Right cardiac atrium (tissue), 5 donors: ENCODE results near the gene SULT1A1. TPM values are rescaled to one million over a fixed set of nuclear protein-coding genes. Genes with fewer than 3 reads are reported as not detected.

Experiments
- polyA plus RNA-seq: library from polyadenylated mRNA; stranded (reverse); fragments of 200-250 nt; gene quantifications from one replicate; pipeline ENCODE4 v1.2.3, GENCODE V29; 2013
- total RNA-seq, 4 donors: library from RNA; stranded (reverse); fragmentation: NEBNext Ultra II Directional; extraction: Animal tissue kit (Norgen Biotek cat#: 25700); gene quantifications; one replicate each; pipeline ENCODE4 v1.2.1, GENCODE V29; 2021
- donor health status: healthy with polysubstance abuse.
- donor health status: DM: no; HTN: yes; CAD: no.
- donor health status: DM: no; HTN: no; CAD: no.
- donor health status: DM: no; HTN: yes; CAD: no; lungs with severe emphysema.
- donor health status: DM: yes; HTN: yes; CAD: no.

SULT1A1 gene
- total and polyA plus RNA-seq, 5 donors, result 18.8 to 29.1 (median 23.3) TPM

Other genes with a start within 250 kb of the SULT1A1 start
- 1 to 10 TPM in 1 of 4 donors, under 1 TPM in 1, not detected in 2; 0.94 to 1.4 TPM for gene NPIPB6, start 246.5 kb downstream of the SULT1A1 start, total RNA-seq
- gene NPIPB6, start 246.5 kb downstream of the SULT1A1 start, polyA plus RNA-seq, result 0.45 TPM
- 10 to 100 TPM; 17.4 to 54.2 (median 28.0) TPM for gene EIF3CL, start 206.2 kb downstream of the SULT1A1 start, total RNA-seq
- 43.7 TPM for gene EIF3CL, start 206.2 kb downstream of the SULT1A1 start, polyA plus RNA-seq
- not detected for gene NPIPB7, start 137.7 kb downstream of the SULT1A1 start, total RNA-seq
- not detected for gene NPIPB7, start 137.7 kb downstream of the SULT1A1 start, polyA plus RNA-seq
- 10 to 100 TPM; 10.0 to 17.9 (median 13.9) TPM for gene CLN3, start 118.0 kb downstream of the SULT1A1 start, total RNA-seq
- gene CLN3, start 118.0 kb downstream of the SULT1A1 start, polyA plus RNA-seq, result 12.4 TPM
- 1 to 10 TPM in 1 of 4 donors, under 1 TPM in 3; 0.37 to 1.0 (median 0.87) TPM for gene APOBR, start 115.4 kb downstream of the SULT1A1 start, total RNA-seq
- 0.68 TPM for gene APOBR, start 115.4 kb downstream of the SULT1A1 start, polyA plus RNA-seq
- not detected for gene IL27, start 103.2 kb downstream of the SULT1A1 start, total RNA-seq
- gene IL27, start 103.2 kb downstream of the SULT1A1 start, polyA plus RNA-seq, result not detected
- gene NUPR1, start 71.1 kb downstream of the SULT1A1 start, total RNA-seq, result 10 to 100 TPM; 63.7 to 69.8 (median 66.3) TPM
- 106 TPM for gene NUPR1, start 71.1 kb downstream of the SULT1A1 start, polyA plus RNA-seq
- 10 to 100 TPM; 13.8 to 21.4 (median 19.1) TPM for gene SGF29, start 56.1 kb downstream of the SULT1A1 start, total RNA-seq
- 18.2 TPM for gene SGF29, start 56.1 kb downstream of the SULT1A1 start, polyA plus RNA-seq
- gene SULT1A2, start 13.0 kb downstream of the SULT1A1 start, total RNA-seq, result 1 to 10 TPM; 2.1 to 3.8 (median 3.0) TPM
- 2.1 TPM for gene SULT1A2, start 13.0 kb downstream of the SULT1A1 start, polyA plus RNA-seq
- under 1 TPM in 2 of 4 donors, not detected in 2; 0.44 to 0.95 TPM for gene NPIPB8, start 28.0 kb upstream of the SULT1A1 start, total RNA-seq
- not detected for gene NPIPB8, start 28.0 kb upstream of the SULT1A1 start, polyA plus RNA-seq
- gene EIF3C, start 101.4 kb upstream of the SULT1A1 start, total RNA-seq, result 100 to 1,000 TPM; 292 to 519 (median 437) TPM
- gene EIF3C, start 101.4 kb upstream of the SULT1A1 start, polyA plus RNA-seq, result 241 TPM
- 1 to 10 TPM in 2 of 4 donors, not detected in 2; 1.3 to 1.6 TPM for gene NPIPB9, start 141.7 kb upstream of the SULT1A1 start, total RNA-seq
- gene NPIPB9, start 141.7 kb upstream of the SULT1A1 start, polyA plus RNA-seq, result 0.45 TPM
- gene ATXN2L, start 213.0 kb upstream of the SULT1A1 start, total RNA-seq, result 10 to 100 TPM; 55.3 to 59.8 (median 58.8) TPM
- 40.1 TPM for gene ATXN2L, start 213.0 kb upstream of the SULT1A1 start, polyA plus RNA-seq
- gene TUFM, start 236.3 kb upstream of the SULT1A1 start, total RNA-seq, result 100 to 1,000 TPM; 160 to 188 (median 173) TPM
- gene TUFM, start 236.3 kb upstream of the SULT1A1 start, polyA plus RNA-seq, result 227 TPM